ENCODE results near the gene FBXO24. TPM values are rescaled to one million over a fixed set of nuclear protein-coding genes. Genes with fewer than 3 reads are reported as not detected.

FBXO24 gene
- total RNA-seq, 1 donor from 2014 or later, result 0.52 TPM

- Histone ChIP-seq H3K9me3 (ENCODE audit: insufficient read depth, low read depth, low read length) (no peaks in the 10 kb centered on the region), H3K4me2 (ENCODE audit: low read length) (no peak within 1 kb of the TSS), H4K20me1 (ENCODE audit: insufficient read depth, low read length) (no peaks in the 10 kb centered on the region), H3K27me3 (ENCODE audit: insufficient read depth, low read length) (peaks cover 12% of the 10 kb centered on the region), H3K9ac (ENCODE audit: low read length) (no peak within 1 kb of the TSS), H3K4me1 (ENCODE audit: insufficient read depth, low read length) (no peaks in the 10 kb centered on the region), H3K27ac (ENCODE audit: low read depth, low read length) (no peak within 1 kb of the TSS), H2AFZ (ENCODE audit: low read depth, low read length) (no peak within 1 kb of the TSS), H3K79me2 (ENCODE audit: insufficient read depth, low read length) (no peaks in the 10 kb centered on the region), H3K4me3 (ENCODE audit: insufficient read depth, low read depth, low read length) (no peak within 1 kb of the TSS), H3K36me3 (ENCODE audit: insufficient read depth, low read length) (no peaks in the 10 kb centered on the region)
- FAIRE-seq (no peak), DNase-seq (ENCODE audit: low read depth) (no peak)
- peaks cover 2% of the 10 kb centered on the region for H3K36me3 Mint-ChIP-seq (ENCODE audit: low read depth, unreplicated experiment)
- no peak within 1 kb of the TSS for H3K4me3 Mint-ChIP-seq (ENCODE audit: unreplicated experiment)
- no peak within 1 kb of the TSS for H3K27ac Mint-ChIP-seq (ENCODE audit: unreplicated experiment)
- H3K9me3 Mint-ChIP-seq (ENCODE audit: unreplicated experiment), result peaks cover 2% of the 10 kb centered on the region
- TF ChIP-seq CTCF (IDR thresholded peaks at IDR 0.05; ENCODE audit: insufficient read depth, low read depth, low read length), result no peak
- TF ChIP-seq EZH2 (IDR thresholded peaks at IDR 0.05; ENCODE audit: insufficient read depth, low read length), result no peak
- H3K4me1 Mint-ChIP-seq (ENCODE audit: low read depth, unreplicated experiment), result no peaks in the 10 kb centered on the region
- H3K27me3 Mint-ChIP-seq (ENCODE audit: low read depth, unreplicated experiment), result peaks cover 29% of the 10 kb centered on the region
Measured at GRCh38 chr7:100641463-100641859, 55.3 kb downstream of the FBXO24 start, which contains the start of gene TFR2. TSS of gene TFR2 (minus strand) at chr7:100641552. CDS start at chr7:100641509, 43 bp downstream.

GRCh38 chr7:100641860-100642533, 55.9 kb downstream of the FBXO24 start:
- Histone ChIP-seq H3K79me2 (ENCODE audit: insufficient read depth, low read length) (no peaks in the 10 kb centered on the region), H3K4me3 (ENCODE audit: insufficient read depth, low read depth, low read length) (no peak overlapping the region), H3K4me1 (ENCODE audit: insufficient read depth, low read length) (no peaks in the 10 kb centered on the region), H3K27me3 (ENCODE audit: insufficient read depth, low read length) (peaks cover 10% of the 10 kb centered on the region), H3K9ac (ENCODE audit: low read length) (no peak overlapping the region), H4K20me1 (ENCODE audit: insufficient read depth, low read length) (no peaks in the 10 kb centered on the region), H2AFZ (ENCODE audit: low read depth, low read length) (no peak overlapping the region), H3K9me3 (ENCODE audit: insufficient read depth, low read depth, low read length) (no peaks in the 10 kb centered on the region), H3K4me2 (ENCODE audit: low read length) (no peak overlapping the region), H3K36me3 (ENCODE audit: insufficient read depth, low read length) (no peaks in the 10 kb centered on the region), H3K27ac (ENCODE audit: low read depth, low read length) (no peak overlapping the region)
- DNase-seq (ENCODE audit: low read depth), result no peak
- Mint-ChIP-seq H3K4me1 (ENCODE audit: low read depth, unreplicated experiment) (no peaks in the 10 kb centered on the region), H3K27ac (ENCODE audit: unreplicated experiment) (no peak overlapping the region), H3K4me3 (ENCODE audit: unreplicated experiment) (no peak overlapping the region), H3K27me3 (ENCODE audit: low read depth, unreplicated experiment) (peaks cover 29% of the 10 kb centered on the region), H3K36me3 (ENCODE audit: low read depth, unreplicated experiment) (no peaks in the 10 kb centered on the region), H3K9me3 (ENCODE audit: unreplicated experiment) (no peaks in the 10 kb centered on the region)
- FAIRE-seq, result no peak
- no peak for TF ChIP-seq CTCF (IDR thresholded peaks at IDR 0.05; ENCODE audit: insufficient read depth, low read depth, low read length)
- no peak for TF ChIP-seq EZH2 (IDR thresholded peaks at IDR 0.05; ENCODE audit: insufficient read depth, low read length)

- DNase-seq (ENCODE audit: low read depth), result no peak
- Mint-ChIP-seq H3K36me3 (ENCODE audit: low read depth, unreplicated experiment) (no peaks in the 10 kb centered on the region), H3K9me3 (ENCODE audit: unreplicated experiment) (no peaks in the 10 kb centered on the region), H3K27me3 (ENCODE audit: low read depth, unreplicated experiment) (peaks cover 32% of the 10 kb centered on the region), H3K27ac (ENCODE audit: unreplicated experiment) (no peak overlapping the region), H3K4me1 (ENCODE audit: low read depth, unreplicated experiment) (no peaks in the 10 kb centered on the region), H3K4me3 (ENCODE audit: unreplicated experiment) (no peak overlapping the region)
- Histone ChIP-seq H3K79me2 (ENCODE audit: insufficient read depth, low read length) (no peaks in the 10 kb centered on the region), H3K36me3 (ENCODE audit: insufficient read depth, low read length) (no peaks in the 10 kb centered on the region), H3K9ac (ENCODE audit: low read length) (no peak overlapping the region), H4K20me1 (ENCODE audit: insufficient read depth, low read length) (no peaks in the 10 kb centered on the region), H3K4me3 (ENCODE audit: insufficient read depth, low read depth, low read length) (no peak overlapping the region), H3K4me1 (ENCODE audit: insufficient read depth, low read length) (no peaks in the 10 kb centered on the region), H3K27ac (ENCODE audit: low read depth, low read length) (no peak overlapping the region), H3K9me3 (ENCODE audit: insufficient read depth, low read depth, low read length) (no peaks in the 10 kb centered on the region), H3K4me2 (ENCODE audit: low read length) (no peak overlapping the region), H3K27me3 (ENCODE audit: insufficient read depth, low read length) (peaks cover 10% of the 10 kb centered on the region), H2AFZ (ENCODE audit: low read depth, low read length) (no peak overlapping the region)
- no peak for FAIRE-seq
- TF ChIP-seq CTCF (IDR thresholded peaks at IDR 0.05; ENCODE audit: insufficient read depth, low read depth, low read length) (no peak), EZH2 (IDR thresholded peaks at IDR 0.05; ENCODE audit: insufficient read depth, low read length) (no peak)
Measured at GRCh38 chr7:100642534-100642907, 56.4 kb downstream of the FBXO24 start.
